ENCODE measurements around the gene SP140.

Gene SP140

DNA sequence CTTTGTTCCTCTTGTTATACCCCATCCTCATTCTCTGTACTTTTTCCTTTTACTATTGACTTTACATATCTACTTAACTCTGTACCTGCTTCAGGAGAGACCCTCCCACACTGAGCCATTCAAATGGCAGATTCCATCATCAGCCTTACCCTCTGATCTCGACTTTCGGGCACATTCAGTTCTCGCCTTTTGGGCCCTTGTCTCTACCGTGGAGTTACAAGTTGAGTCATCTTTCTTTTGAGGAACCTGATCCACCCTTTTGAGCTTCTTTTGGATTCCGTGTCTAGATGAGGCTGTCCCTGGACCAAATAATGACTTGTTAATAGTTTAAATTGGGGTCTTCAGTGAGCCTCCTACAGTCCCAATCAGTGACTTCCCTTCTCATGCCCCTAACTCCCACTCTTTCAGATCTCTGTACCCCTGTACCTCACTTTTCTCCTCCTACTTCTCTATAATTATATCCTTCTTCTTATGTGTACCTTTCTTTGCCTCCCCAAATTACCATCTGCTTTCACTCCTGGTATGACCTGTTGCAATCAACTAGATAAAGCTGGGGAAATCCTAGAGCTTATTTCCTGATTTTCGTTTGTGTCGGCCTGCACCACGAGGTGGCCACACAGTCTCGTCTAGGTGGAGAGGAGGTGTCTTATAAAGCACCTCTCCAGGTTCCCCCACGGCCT, 23.0 kb upstream of the SP140 start:
- no peak for TF ChIP-seq CTCF (conservative IDR thresholded peaks at IDR 0.05)
- no peak overlapping the region for H3K27ac ChIP-seq

- no peak overlapping the region for H3K27ac ChIP-seq
Observed at GRCh38 chr2:230203110-230203676, 22.3 kb upstream of the SP140 start.

GRCh38 chr2:230205034-230205433, 20.5 kb upstream of the SP140 start:
- no peak for TF ChIP-seq CTCF (conservative IDR thresholded peaks at IDR 0.05)
- H3K27ac ChIP-seq, result no peak overlapping the region

More at GRCh38 chr2:230203110-230203676, 22.3 kb upstream of the SP140 start:
- TF ChIP-seq CTCF (conservative IDR thresholded peaks at IDR 0.05), result no peak

DNA sequence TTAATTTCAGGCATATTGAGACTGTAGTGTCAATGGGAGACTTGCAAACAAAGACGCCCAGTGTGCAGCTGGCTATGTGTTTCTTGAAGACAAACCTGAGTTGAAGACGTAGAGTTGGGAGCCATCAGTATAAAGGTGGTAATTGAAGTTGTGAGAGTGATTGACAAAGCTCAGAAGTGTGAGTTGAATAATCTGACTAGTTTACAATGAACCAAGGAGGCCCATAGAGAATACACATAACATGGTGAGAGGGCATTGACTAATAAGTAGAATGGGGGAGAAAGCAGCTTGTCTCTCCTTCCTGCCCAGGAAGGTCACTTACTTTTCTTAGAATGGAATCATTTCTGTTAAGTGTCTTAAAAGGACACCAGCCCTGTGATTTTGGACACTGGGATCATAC, 19.8 kb upstream of the SP140 start:
- H3K27ac ChIP-seq, result no peak overlapping the region
- no peak for TF ChIP-seq CTCF (conservative IDR thresholded peaks at IDR 0.05)

DNA sequence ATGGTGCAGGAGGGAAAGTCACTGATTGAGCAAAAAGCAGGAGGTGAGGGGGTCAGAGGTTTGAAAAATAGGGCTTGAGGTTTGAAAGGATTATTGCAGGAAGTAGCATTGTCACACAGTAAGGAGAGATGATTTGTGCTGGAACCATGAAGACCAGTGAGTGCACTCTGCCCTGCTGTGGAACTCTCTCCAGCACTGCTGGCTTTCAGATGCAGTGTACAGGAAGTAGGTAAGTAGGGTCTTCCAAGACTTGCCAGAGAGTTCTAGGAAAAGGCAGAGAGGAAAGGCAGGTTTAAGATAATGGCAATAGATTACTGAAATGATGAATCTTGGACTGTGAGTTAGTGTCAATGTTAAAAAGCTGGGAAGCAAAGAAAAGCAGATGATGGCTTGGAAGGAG, 17.0 kb upstream of the SP140 start:
- no peak for TF ChIP-seq CTCF (conservative IDR thresholded peaks at IDR 0.05)
- H3K27ac ChIP-seq, result no peak overlapping the region

GRCh38 chr2:230209422-230210051, 16.0 kb upstream of the SP140 start:
- H3K27ac ChIP-seq, result no peak overlapping the region
- no peak for TF ChIP-seq CTCF (conservative IDR thresholded peaks at IDR 0.05)

GRCh38 chr2:230216489-230216888, 9.0 kb upstream of the SP140 start:
- TF ChIP-seq CTCF (conservative IDR thresholded peaks at IDR 0.05), result no peak

More at GRCh38 chr2:230216489-230216888, 9.0 kb upstream of the SP140 start:
- H3K27ac ChIP-seq, result peak overlapping the region; percentile 50
